ENCODE results near the gene ADGRF5.

DNA sequence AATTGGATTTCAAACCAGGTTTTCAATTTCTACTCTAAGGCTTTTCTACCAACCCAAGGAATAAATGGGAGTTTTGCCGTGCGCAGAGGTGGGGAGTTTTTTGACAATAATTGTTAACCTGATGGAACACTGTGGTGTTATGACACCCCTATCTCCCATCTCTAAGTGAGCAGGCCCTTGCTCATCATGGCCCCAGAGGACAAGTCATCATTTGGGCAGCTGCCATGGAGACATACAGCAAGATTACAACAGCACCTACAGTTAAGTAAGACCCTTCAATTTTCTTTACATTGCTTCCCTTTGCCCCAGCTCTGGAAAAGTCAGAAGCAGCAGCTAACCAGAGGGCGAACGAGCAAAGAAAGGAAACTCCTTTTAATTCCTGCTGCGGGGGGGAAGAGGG, 54.3 kb downstream of the ADGRF5 start:
- TF ChIP-seq CTCF (IDR thresholded peaks at IDR 0.05): no peak
- no peak for TF ChIP-seq POLR2A (IDR thresholded peaks at IDR 0.05)
- no peak for TF ChIP-seq POLR2AphosphoS5 (IDR thresholded peaks at IDR 0.05)

All from sigmoid colon (tissue), 4 donors.